TTC549 (cell line): Measurements from ENCODE around the gene RNASE13.

ENCODE experiments used
- FAIRE-seq: peaks from 2 replicates; lab custom pipeline; 2012; peaks lifted over from hg19 to GRCh38; lab: Jason Lieb, UNC

The RNASE13 gene

GRCh38 chr14:21063479-21063878 is 28.9 kb upstream of the RNASE13 start:
- FAIRE-seq, result no peak

GRCh38 chr14:21061347-21061668 is 26.7 kb upstream of the RNASE13 start:
- no peak for FAIRE-seq

GRCh38 chr14:21060614-21061346 is 26.2 kb upstream of the RNASE13 start:
- no peak for FAIRE-seq

GRCh38 chr14:21059842-21060613 is 25.4 kb upstream of the RNASE13 start:
- FAIRE-seq, result no peak

- no peak for FAIRE-seq
Observed at GRCh38 chr14:21058903-21059302, 24.3 kb upstream of the RNASE13 start.

- FAIRE-seq, result no peak
Observed at GRCh38 chr14:21057803-21058675, 23.4 kb upstream of the RNASE13 start, which contains the start of gene RNASE8. RNASE8 (plus strand) TSS chr14:21057822; CDS start chr14:21057893, 71 bp downstream.

GRCh38 chr14:21056520-21057163 is 22.0 kb upstream of the RNASE13 start:
- FAIRE-seq, result no peak

GRCh38 chr14:21055432-21056117 is 21.0 kb upstream of the RNASE13 start:
- no peak for FAIRE-seq

GRCh38 chr14:21054768-21055145 is 20.1 kb upstream of the RNASE13 start:
- no peak for FAIRE-seq

GRCh38 chr14:21054123-21054767 is 19.6 kb upstream of the RNASE13 start:
- no peak for FAIRE-seq

- no peak for FAIRE-seq
Observed at GRCh38 chr14:21053184-21054122, 18.8 kb upstream of the RNASE13 start.

- FAIRE-seq, result no peak
Observed at GRCh38 chr14:21050597-21050996, 16.0 kb upstream of the RNASE13 start.

GRCh38 chr14:21049271-21049673 is 14.7 kb upstream of the RNASE13 start:
- no peak for FAIRE-seq

- no peak for FAIRE-seq
Observed at GRCh38 chr14:21048638-21049037, 14.0 kb upstream of the RNASE13 start.

- FAIRE-seq, result no peak
Observed at GRCh38 chr14:21047378-21047781, 12.8 kb upstream of the RNASE13 start.

- no peak for FAIRE-seq
Observed at GRCh38 chr14:21043974-21044618, 9.5 kb upstream of the RNASE13 start.

GRCh38 chr14:21043387-21043973 is 8.9 kb upstream of the RNASE13 start:
- FAIRE-seq, result no peak

GRCh38 chr14:21042918-21043317 is 8.3 kb upstream of the RNASE13 start:
- FAIRE-seq, result no peak
